ENCODE measurements around the gene RUNDC3A.
"Not testable (repeated sequence)": the region's sequence is repeated elsewhere in the genome, so short reads cannot be mapped to it uniquely, and the experiment has no call there.

Gene RUNDC3A

GRCh38 chr17:44362949-44363612 lies 54.7 kb downstream of the RUNDC3A start:
- Histone ChIP-seq H3K27ac (no peak overlapping the region), H3K9me3 (no peaks in the 10 kb centered on the region), H3K4me1 (peaks cover 0 to 20% (median 16%) of the 10 kb centered on the region in 4 donors), H3K36me3 (no peaks in the 10 kb centered on the region), H3K4me3 (peak overlapping the region; percentile 49 to 60), H3K27me3 (peaks cover 0 to 61% of the 10 kb centered on the region in 2 donors)
- DNase-seq = peak in 1 of 2 donors; percentile 65
- intact Hi-C loops (cut with DNase I; ENCODE audit: low total_unique reads) = no loop called here
- no peak for TF ChIP-seq CTCF (IDR thresholded peaks at IDR 0.05)

GRCh38 chr17:44363613-44364159 lies 55.3 kb downstream of the RUNDC3A start, which contains the start of gene FAM171A2:
FAM171A2 (minus strand) TSS chr17:44363853; CDS start chr17:44363714, 139 bp downstream.
- H3K27me3 ChIP-seq = peaks cover 0 to 67% of the 10 kb centered on the region in 2 donors
- H3K4me3 ChIP-seq = peak within 1 kb of the TSS; percentile 49 to 60
- no peak within 1 kb of the TSS for H3K27ac ChIP-seq
- intact Hi-C loops (cut with DNase I; ENCODE audit: low total_unique reads) = no loop called here
- H3K36me3 ChIP-seq = no peaks in the 10 kb centered on the region
- H3K9me3 ChIP-seq = no peaks in the 10 kb centered on the region
- peaks cover 0 to 20% (median 16%) of the 10 kb centered on the region in 4 donors for H3K4me1 ChIP-seq
- TF ChIP-seq CTCF (IDR thresholded peaks at IDR 0.05) = peak; percentile 56 to 58
- peak in 1 of 2 donors; percentile 67 for DNase-seq

- Histone ChIP-seq H3K4me1 (peaks cover 0 to 20% (median 16%) of the 10 kb centered on the region in 4 donors), H3K27me3 (peaks cover 0 to 80% of the 10 kb centered on the region in 2 donors)
- H3K36me3 ChIP-seq; DNase-seq; H3K4me3 ChIP-seq; H3K27ac ChIP-seq; H3K9me3 ChIP-seq; intact Hi-C loops (cut with DNase I; ENCODE audit: low total_unique reads): not testable (repeated sequence)
Measured at GRCh38 chr17:44365051-44365450, 56.6 kb downstream of the RUNDC3A start.

- no peaks in the 10 kb centered on the region for H3K9me3 ChIP-seq
- TF ChIP-seq CTCF (IDR thresholded peaks at IDR 0.05) = no peak
- peaks cover 0 to 83% of the 10 kb centered on the region in 2 donors for H3K27me3 ChIP-seq
- no peaks in the 10 kb centered on the region for H3K36me3 ChIP-seq
- intact Hi-C loops (cut with DNase I; ENCODE audit: low total_unique reads) = no loop called here
- DNase-seq = no peak
- H3K4me3 ChIP-seq = no peak overlapping the region
- H3K4me1 ChIP-seq = peaks cover 0 to 19% (median 16%) of the 10 kb centered on the region in 4 donors
- H3K27ac ChIP-seq = no peak overlapping the region
Measured at GRCh38 chr17:44367231-44367979, 59.0 kb downstream of the RUNDC3A start.

Data from tibial artery (tissue), 4 donors.